LHCN-M2 (cell line): Measurements from ENCODE around the gene TMEM88. TPM values are rescaled to one million over a fixed set of nuclear protein-coding genes. Genes with fewer than 3 reads are reported as not detected.

Experiments
- DNase-seq: peaks from one replicate; pipeline ENCODE4 v3.0.0-alpha.2; 2012; ENCODE audit warnings: low read depth
- total RNA-seq: library from RNA; depleted of rRNA; stranded (reverse); fragments of >200 nt; gene quantifications from 2 replicates; pipeline ENCODE4 v1.2.3, GENCODE V29; 2014

TMEM88 gene
- total RNA-seq, 1 experiment from 2014 or later: 1.1 TPM

GRCh38 chr17:7884581-7885366 lies 29.9 kb downstream of the TMEM88 start:
- DNase-seq: no peak

- peak; percentile 88 for DNase-seq
These were observed 30.7 kb downstream of the TMEM88 start for GRCh38 chr17:7885367-7886226.

GRCh38 chr17:7886227-7887037 lies 31.6 kb downstream of the TMEM88 start:
- DNase-seq: peak; percentile 25

GRCh38 chr17:7887038-7887481 lies 32.2 kb downstream of the TMEM88 start:
- no peak for DNase-seq

GRCh38 chr17:7887482-7888183 lies 32.8 kb downstream of the TMEM88 start:
- DNase-seq: peak; percentile 95

- no peak for DNase-seq
These were observed 33.5 kb downstream of the TMEM88 start, which contains the start of gene CHD3 for GRCh38 chr17:7888184-7888920. TSS of gene CHD3 (plus strand) at chr17:7888789. CDS start at chr17:7889001, 212 bp downstream.

GRCh38 chr17:7889166-7889955 lies 34.5 kb downstream of the TMEM88 start:
- DNase-seq: peak; percentile 96

GRCh38 chr17:7893187-7893880 lies 38.5 kb downstream of the TMEM88 start:
- peak; percentile 78 for DNase-seq

GRCh38 chr17:7894226-7894625 lies 39.4 kb downstream of the TMEM88 start:
- no peak for DNase-seq

GRCh38 chr17:7894866-7895265 lies 40.0 kb downstream of the TMEM88 start:
- no peak for DNase-seq

GRCh38 chr17:7897090-7897489 lies 42.2 kb downstream of the TMEM88 start:
- no peak for DNase-seq

- DNase-seq: peak; percentile 55
These were observed 42.9 kb downstream of the TMEM88 start for GRCh38 chr17:7897773-7898172.

GRCh38 chr17:7903154-7904103 lies 48.6 kb downstream of the TMEM88 start:
- no peak for DNase-seq
